HCT116 (cell line): Measurements from ENCODE around the gene SUOX. TPM values are rescaled to one million over a fixed set of nuclear protein-coding genes. Genes with fewer than 3 reads are reported as not detected.
A peak's percentile ranks its signal among the peaks of the same experiment; 100 is the strongest.

ENCODE experiments used
- ATAC-seq: fragments of 200-7000 bp; cut with Tn5 transposase; 2 replicates; pipeline ENCODE4 v1.9.1; 2020; ENCODE audit warnings: mild to moderate bottlenecking, moderate library complexity
- BruUV-seq: library from RNA; stranded (reverse); fragments of 400-500 nt; replicated peaks from 2 replicates; lab custom pipeline; 2021; lab: Mats Ljungman, UMichigan
- CTCF ChIA-PET: fragments of 300-600 bp; sonication (Branson Sonifier 250); formaldehyde crosslinking; loops from one replicate; lab custom pipeline; 2021; ENCODE audit warnings: antibody characterized with exemption; lab: Charles Lee
- POLR2A ChIA-PET: fragments of 300-600, 350-600 bp; sonication (Branson Sonifier 250); formaldehyde crosslinking; loops from one replicate; lab custom pipeline; 2021; ENCODE audit warnings: antibody characterized with exemption; lab: Charles Lee
- RAD21 ChIA-PET, 2 experiments: fragments of 300-600 bp; sonication (Branson Sonifier 250); formaldehyde crosslinking; loops; one replicate each; lab custom pipeline; 2023; ENCODE audit warnings: low total read pairs in 2 of 2; ENCODE audit not compliant: uncharacterized antibody in 2 of 2, unreplicated experiment in 2 of 2, low non-redundant PET in 1 of 2; lab: Charles Lee
- DNase-seq: peaks from one replicate; pipeline ENCODE4 v3.0.0-alpha.2; 2010; ENCODE audit warnings: low read depth, low spot score
- H2AFZ ChIP-seq: fragments of 200-600 bp; shearing (Covaris generic), sonication (generic); 2 replicates; pipeline ENCODE4 v1.6.1; 2017; ENCODE audit warnings: low read depth, mixed run types, mixed read lengths, antibody characterized with exemption, low read length; ENCODE audit not compliant: poor library complexity, severe bottlenecking
- H3K27ac ChIP-seq: 2 replicates; pipeline ENCODE4 v1.5.1; 2012; ENCODE audit warnings: low read depth, low read length
- H3K27me3 ChIP-seq: fragments of 200-600 bp; sonication (generic); 2 replicates; pipeline ENCODE4 v1.6.1; 2016; ENCODE audit warnings: mixed run types, low read length, mixed read lengths; ENCODE audit not compliant: insufficient read depth
- H3K36me3 ChIP-seq, 2 experiments: fragments of 200-500 bp in 1 of 2; fragments of 200-600 bp in 1 of 2; sonication (Bioruptor generic) in 1 of 2; sonication (generic) in 1 of 2; 2 replicates each; pipeline versions ENCODE4 v1.5.1 to v1.6.1; 2014 to 2016; ENCODE audit warnings: low read length in 2 of 2, inconsistent platforms in 1 of 2, mixed read lengths in 1 of 2, mixed run types in 1 of 2; ENCODE audit not compliant: insufficient read depth in 2 of 2, control insufficient read depth in 1 of 2
- H3K4me1 ChIP-seq, 2 experiments: fragments of 200-600 bp in 1 of 2; sonication (generic) in 1 of 2; 2 replicates each; pipeline versions ENCODE4 v1.5.1 to v1.6.1; 2012 to 2017; ENCODE audit warnings: low read length in 2 of 2, inconsistent platforms in 1 of 2, mild to moderate bottlenecking in 1 of 2, mixed read lengths in 1 of 2, mixed run types in 1 of 2, moderate library complexity in 1 of 2; ENCODE audit not compliant: insufficient read depth in 2 of 2, control insufficient read depth in 1 of 2
- H3K4me2 ChIP-seq: fragments of 200-600 bp; sonication (generic); 2 replicates; pipeline ENCODE4 v1.6.1; 2017; ENCODE audit warnings: mixed run types, low read length, mixed read lengths
- H3K4me3 ChIP-seq, 2 experiments: fragments of 200-600 bp in 1 of 2; sonication (generic) in 1 of 2; replicated peaks in 1 of 2; 2 replicates each; pipeline ENCODE4 v1.5.1; 2011 to 2016; ENCODE audit warnings: low read length in 2 of 2, control low read depth in 1 of 2, low read depth in 1 of 2, mild to moderate bottlenecking in 1 of 2, mixed read lengths in 1 of 2, mixed run types in 1 of 2
- H3K79me2 ChIP-seq: fragments of 200-600 bp; sonication (generic); 2 replicates; pipeline ENCODE4 v1.6.1; 2017; ENCODE audit warnings: mild to moderate bottlenecking, mixed run types, low read length, moderate library complexity, mixed read lengths; ENCODE audit not compliant: insufficient read depth
- H3K9ac ChIP-seq: fragments of 200-600 bp; sonication (generic); 2 replicates; pipeline ENCODE4 v1.6.1; 2016; ENCODE audit warnings: low read length, mixed read lengths
- H3K9me2 ChIP-seq: fragments of 200-600 bp; sonication (generic), shearing (Covaris generic); 2 replicates; pipeline ENCODE4 v1.6.1; 2017; ENCODE audit warnings: mixed run types, mild to moderate bottlenecking, moderate library complexity; ENCODE audit not compliant: insufficient read depth
- H3K9me3 ChIP-seq, 2 experiments: fragments of 200-500 bp in 1 of 2; fragments of 200-600 bp in 1 of 2; sonication (Bioruptor generic) in 1 of 2; sonication (generic) in 1 of 2; 2 replicates each; pipeline ENCODE4 v1.6.1; 2014 to 2017; ENCODE audit warnings: low read length in 2 of 2, mixed read lengths in 2 of 2, inconsistent platforms in 1 of 2, low read depth in 1 of 2, mild to moderate bottlenecking in 1 of 2, mixed run types in 1 of 2, moderate library complexity in 1 of 2; ENCODE audit not compliant: control insufficient read depth in 1 of 2, insufficient read depth in 1 of 2
- H4K20me1 ChIP-seq: fragments of 200-600 bp; sonication (generic), shearing (Covaris generic); 2 replicates; pipeline ENCODE4 v1.6.1; 2017; ENCODE audit warnings: mixed run types, mild to moderate bottlenecking, moderate library complexity; ENCODE audit not compliant: insufficient read depth
- CBX3 ChIP-seq: IDR thresholded peaks from 2 replicates; pipeline ENCODE4 v1.6.1; 2012; ENCODE audit warnings: low read depth
- CEBPB ChIP-seq: IDR thresholded peaks from 2 replicates; pipeline ENCODE4 v1.6.1; 2012; ENCODE audit warnings: low read depth
- ELF1 ChIP-seq: IDR thresholded peaks from 2 replicates; pipeline ENCODE4 v1.6.1; 2012; ENCODE audit warnings: low read depth, borderline replicate concordance
- EZH2 ChIP-seq: fragments of 200-600 bp; sonication (generic); IDR thresholded peaks from 2 replicates; pipeline ENCODE4 v1.6.1; 2017; ENCODE audit warnings: antibody characterized with exemption, mixed run types
- FOSL1 ChIP-seq: IDR thresholded peaks from 2 replicates; pipeline ENCODE4 v1.6.1; 2012; ENCODE audit warnings: low read depth
- POLR2A ChIP-seq: IDR thresholded peaks from 2 replicates; pipeline ENCODE4 v1.7.0; 2011; ENCODE audit warnings: borderline replicate concordance; ENCODE audit not compliant: insufficient read depth, insufficient read length; ENCODE audit errors: extremely low read depth
- RAD21 ChIP-seq: IDR thresholded peaks from 2 replicates; pipeline ENCODE4 v1.6.1; 2012; ENCODE audit warnings: low read depth, mild to moderate bottlenecking
- SIN3A ChIP-seq: IDR thresholded peaks from 2 replicates; pipeline ENCODE4 v1.6.1; 2012; ENCODE audit warnings: low read depth
- SP1 ChIP-seq: IDR thresholded peaks from 2 replicates; pipeline ENCODE4 v1.6.1; 2012; ENCODE audit warnings: low read depth
- ZNF274 ChIP-seq: fragments of 200-500 bp; sonication (Bioruptor generic); IDR thresholded peaks from 2 replicates; pipeline ENCODE4 v1.6.1; 2014; ENCODE audit warnings: mild to moderate bottlenecking, low read depth, low read length, inconsistent platforms
- intact Hi-C: fragments of 100-400 bp; cut with micrococcal nuclease; formaldehyde crosslinking; loops from 2 replicates; pipeline ENCODE4 v1.10.0; 2022
- total RNA-seq: library from RNA; stranded (reverse); gene quantifications from one replicate; pipeline ENCODE4 v1.2.1, GENCODE V29; 2021; ENCODE audit not compliant: unreplicated experiment
- TF ChIP-seq, protein P1 (sequence below), 3 experiments: fragments of 200-600 bp in 1 of 3; sonication (generic) in 1 of 3; IDR thresholded peaks in 2 of 3; conservative IDR thresholded peaks in 1 of 3; 2 replicates each; pipeline ENCODE4 v1.5.1; 2012 to 2017; ENCODE audit warnings: low read depth in 2 of 3, low read length in 2 of 3, antibody characterized with exemption in 1 of 3, borderline replicate concordance in 1 of 3, control low read depth in 1 of 3, mild to moderate bottlenecking in 1 of 3, mixed read lengths in 1 of 3, mixed run types in 1 of 3, moderate library complexity in 1 of 3; ENCODE audit not compliant: insufficient read depth in 1 of 3
- TF ChIP-seq, protein P2 (sequence below): IDR thresholded peaks from 2 replicates; pipeline ENCODE4 v1.6.1; 2012; ENCODE audit warnings: low read depth

SUOX gene
- total RNA-seq, 1 experiment from 2014 or later, result 18.0 TPM

DNA sequence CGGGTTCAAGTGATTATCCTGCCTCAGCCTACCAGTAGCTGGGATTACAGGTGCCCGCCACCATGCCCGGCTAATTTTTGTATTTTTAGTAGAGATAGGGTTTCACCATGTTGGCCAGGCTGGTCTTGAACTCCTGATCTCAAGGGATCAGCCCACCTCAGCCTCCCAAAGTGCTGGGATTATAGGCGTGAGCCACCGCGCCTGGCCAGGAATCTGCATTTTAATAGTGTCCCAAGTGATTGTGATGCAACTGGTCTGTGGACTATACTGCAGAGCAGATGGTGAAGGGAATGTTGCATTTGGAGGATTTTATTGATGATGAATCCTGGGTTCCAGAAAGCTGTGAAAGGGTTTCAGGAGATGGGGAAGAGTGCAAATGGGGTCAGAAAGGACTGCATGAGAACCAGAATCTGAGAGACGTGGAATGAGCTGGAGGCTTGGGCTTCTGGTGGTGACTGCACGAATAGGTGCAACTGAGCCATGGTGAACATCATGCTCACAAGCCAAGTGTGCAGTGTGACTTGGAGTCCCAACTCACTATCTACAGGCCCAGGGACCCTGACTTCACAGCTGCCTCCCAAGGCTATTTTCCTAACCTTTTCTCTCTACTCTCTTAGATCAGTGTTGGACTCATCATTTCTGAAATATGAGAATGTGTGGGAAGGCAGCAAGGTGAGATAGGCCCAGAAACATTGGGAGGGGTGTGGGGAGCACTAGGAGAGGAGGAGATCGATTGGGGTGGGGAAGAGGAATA, 49.1 kb downstream of the SUOX start:
- H3K4me1 ChIP-seq, result peaks cover 6 to 31% of the 10 kb centered on the region in 2 experiments; a peak in 3 of 4 replicates
- ChIA-PET CTCF (interaction anchor here (0.8 to 2.4 kb wide), 7 partner anchors 14 to 308 kb away, joined by 3 to 13 read pairs (median 5); partner anchors contain the start of genes PA2G4 and ZC3H10), RAD21 (no interaction called here), POLR2A (interaction anchor here (1.0 to 3.6 kb wide), 6 partner anchors 11 to 217 kb away, joined by 3 to 19 read pairs (median 4); partner anchors contain the start of genes DNAJC14, ESYT1, RPL41 and SUOX)
- H3K9me3 ChIP-seq, result no peaks in the 10 kb centered on the region
- intact Hi-C loops, result loop anchor here (2.0 kb wide), 2 partner anchors 59 to 73 kb away; partner anchors contain the start of genes PA2G4 and ZC3H10
- H3K9ac ChIP-seq, result no peak overlapping the region
- H3K4me2 ChIP-seq, result no peak overlapping the region
- H3K79me2 ChIP-seq, result peaks cover 23% of the 10 kb centered on the region
- H3K27ac ChIP-seq, result peak overlapping the region; percentile 46
- peaks cover 14 to 31% of the 10 kb centered on the region in 2 experiments; a peak in 3 of 4 replicates for H3K36me3 ChIP-seq
- TF ChIP-seq SIN3A, result 0 out of 2 replicates have a peak, but pooled peaks have one; percentile 5
- no peak for TF ChIP-seq ZNF274
- no peak for TF ChIP-seq FOSL1
- H4K20me1 ChIP-seq, result peaks cover 14% of the 10 kb centered on the region; the same call in 1 of the 2 replicates
- no peaks in the 10 kb centered on the region for H3K9me2 ChIP-seq
- no peaks in the 10 kb centered on the region for H3K27me3 ChIP-seq
- no peak overlapping the region for H2AFZ ChIP-seq
- DNase-seq (no peak), ATAC-seq (peak; percentile 1; the same call in 1 of the 2 replicates)
- no TSS peak for BruUV-seq
- H3K4me3 ChIP-seq, result no peak overlapping the region

DNA sequence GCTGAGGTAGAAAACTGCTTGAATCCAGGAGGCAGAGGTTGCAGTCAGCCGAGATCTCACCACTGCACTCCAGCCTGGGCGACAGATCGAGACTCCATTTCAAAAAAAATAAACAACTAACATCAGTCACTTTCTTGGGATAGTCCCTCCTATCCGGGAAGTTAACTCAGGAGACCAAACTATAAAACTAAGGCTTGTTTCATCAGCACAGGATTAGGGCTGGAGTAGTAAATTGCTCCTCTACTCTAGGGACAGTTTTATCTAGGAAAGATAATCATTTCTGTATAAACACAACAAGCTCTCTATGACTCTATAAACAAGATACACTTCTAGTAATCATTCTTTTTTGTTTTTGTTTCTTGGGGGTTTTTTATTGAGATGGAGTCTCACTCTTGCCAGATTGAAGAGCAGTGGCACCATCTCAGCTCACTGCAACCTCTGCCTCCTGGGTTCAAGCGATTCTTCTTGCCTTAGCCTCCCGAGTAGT, 56.4 kb downstream of the SUOX start:
- H4K20me1 ChIP-seq, result no peaks in the 10 kb centered on the region
- no peak for TF ChIP-seq SP1
- TF ChIP-seq CEBPB, result no peak
- no peak for TF ChIP-seq EZH2
- no peak for TF ChIP-seq ZNF274
- no peak for TF ChIP-seq ELF1
- no peak for TF ChIP-seq RAD21
- TF ChIP-seq, protein P1, sequence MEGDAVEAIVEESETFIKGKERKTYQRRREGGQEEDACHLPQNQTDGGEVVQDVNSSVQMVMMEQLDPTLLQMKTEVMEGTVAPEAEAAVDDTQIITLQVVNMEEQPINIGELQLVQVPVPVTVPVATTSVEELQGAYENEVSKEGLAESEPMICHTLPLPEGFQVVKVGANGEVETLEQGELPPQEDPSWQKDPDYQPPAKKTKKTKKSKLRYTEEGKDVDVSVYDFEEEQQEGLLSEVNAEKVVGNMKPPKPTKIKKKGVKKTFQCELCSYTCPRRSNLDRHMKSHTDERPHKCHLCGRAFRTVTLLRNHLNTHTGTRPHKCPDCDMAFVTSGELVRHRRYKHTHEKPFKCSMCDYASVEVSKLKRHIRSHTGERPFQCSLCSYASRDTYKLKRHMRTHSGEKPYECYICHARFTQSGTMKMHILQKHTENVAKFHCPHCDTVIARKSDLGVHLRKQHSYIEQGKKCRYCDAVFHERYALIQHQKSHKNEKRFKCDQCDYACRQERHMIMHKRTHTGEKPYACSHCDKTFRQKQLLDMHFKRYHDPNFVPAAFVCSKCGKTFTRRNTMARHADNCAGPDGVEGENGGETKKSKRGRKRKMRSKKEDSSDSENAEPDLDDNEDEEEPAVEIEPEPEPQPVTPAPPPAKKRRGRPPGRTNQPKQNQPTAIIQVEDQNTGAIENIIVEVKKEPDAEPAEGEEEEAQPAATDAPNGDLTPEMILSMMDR (IDR thresholded peaks at IDR 0.05 in 2 of 3, conservative IDR thresholded peaks at IDR 0.05 in 1 of 3; ENCODE audit: borderline replicate concordance in 1 of 3, insufficient read depth in 1 of 3, low read depth in 2 of 3, low read length in 2 of 3), result no peak
- no peak for TF ChIP-seq CBX3
- TF ChIP-seq POLR2A, result no peak
- TF ChIP-seq, protein P2, sequence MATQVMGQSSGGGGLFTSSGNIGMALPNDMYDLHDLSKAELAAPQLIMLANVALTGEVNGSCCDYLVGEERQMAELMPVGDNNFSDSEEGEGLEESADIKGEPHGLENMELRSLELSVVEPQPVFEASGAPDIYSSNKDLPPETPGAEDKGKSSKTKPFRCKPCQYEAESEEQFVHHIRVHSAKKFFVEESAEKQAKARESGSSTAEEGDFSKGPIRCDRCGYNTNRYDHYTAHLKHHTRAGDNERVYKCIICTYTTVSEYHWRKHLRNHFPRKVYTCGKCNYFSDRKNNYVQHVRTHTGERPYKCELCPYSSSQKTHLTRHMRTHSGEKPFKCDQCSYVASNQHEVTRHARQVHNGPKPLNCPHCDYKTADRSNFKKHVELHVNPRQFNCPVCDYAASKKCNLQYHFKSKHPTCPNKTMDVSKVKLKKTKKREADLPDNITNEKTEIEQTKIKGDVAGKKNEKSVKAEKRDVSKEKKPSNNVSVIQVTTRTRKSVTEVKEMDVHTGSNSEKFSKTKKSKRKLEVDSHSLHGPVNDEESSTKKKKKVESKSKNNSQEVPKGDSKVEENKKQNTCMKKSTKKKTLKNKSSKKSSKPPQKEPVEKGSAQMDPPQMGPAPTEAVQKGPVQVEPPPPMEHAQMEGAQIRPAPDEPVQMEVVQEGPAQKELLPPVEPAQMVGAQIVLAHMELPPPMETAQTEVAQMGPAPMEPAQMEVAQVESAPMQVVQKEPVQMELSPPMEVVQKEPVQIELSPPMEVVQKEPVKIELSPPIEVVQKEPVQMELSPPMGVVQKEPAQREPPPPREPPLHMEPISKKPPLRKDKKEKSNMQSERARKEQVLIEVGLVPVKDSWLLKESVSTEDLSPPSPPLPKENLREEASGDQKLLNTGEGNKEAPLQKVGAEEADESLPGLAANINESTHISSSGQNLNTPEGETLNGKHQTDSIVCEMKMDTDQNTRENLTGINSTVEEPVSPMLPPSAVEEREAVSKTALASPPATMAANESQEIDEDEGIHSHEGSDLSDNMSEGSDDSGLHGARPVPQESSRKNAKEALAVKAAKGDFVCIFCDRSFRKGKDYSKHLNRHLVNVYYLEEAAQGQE, result no peak
- H3K79me2 ChIP-seq, result no peaks in the 10 kb centered on the region
- ChIA-PET CTCF (no interaction called here), POLR2A (interaction anchor here (1.0 to 2.0 kb wide), 2 partner anchors 52 to 63 kb away, joined by 3 to 6 read pairs; partner anchors contain the start of gene RPL41), RAD21 (no interaction called here)
- H2AFZ ChIP-seq, result no peak overlapping the region
- no peak overlapping the region for H3K27ac ChIP-seq
- H3K9me3 ChIP-seq, result no peaks in the 10 kb centered on the region
- peaks cover 15 to 31% of the 10 kb centered on the region in 2 experiments for H3K4me1 ChIP-seq
- no peak overlapping the region for H3K4me3 ChIP-seq
- H3K4me2 ChIP-seq, result peak overlapping the region; percentile 27; the same call in 1 of the 2 replicates
- no peak overlapping the region for H3K9ac ChIP-seq
- no peaks in the 10 kb centered on the region for H3K9me2 ChIP-seq
- BruUV-seq, result no TSS peak
- no peaks in the 10 kb centered on the region for H3K36me3 ChIP-seq
- DNase-seq, result no peak
- no peak for ATAC-seq
- no peaks in the 10 kb centered on the region for H3K27me3 ChIP-seq
- intact Hi-C loops, result no loop called here
